ENCODE data around the gene RETREG3.
A peak's percentile ranks its signal among the peaks of the same experiment; 100 is the strongest.

- TF ChIP-seq, protein P1, sequence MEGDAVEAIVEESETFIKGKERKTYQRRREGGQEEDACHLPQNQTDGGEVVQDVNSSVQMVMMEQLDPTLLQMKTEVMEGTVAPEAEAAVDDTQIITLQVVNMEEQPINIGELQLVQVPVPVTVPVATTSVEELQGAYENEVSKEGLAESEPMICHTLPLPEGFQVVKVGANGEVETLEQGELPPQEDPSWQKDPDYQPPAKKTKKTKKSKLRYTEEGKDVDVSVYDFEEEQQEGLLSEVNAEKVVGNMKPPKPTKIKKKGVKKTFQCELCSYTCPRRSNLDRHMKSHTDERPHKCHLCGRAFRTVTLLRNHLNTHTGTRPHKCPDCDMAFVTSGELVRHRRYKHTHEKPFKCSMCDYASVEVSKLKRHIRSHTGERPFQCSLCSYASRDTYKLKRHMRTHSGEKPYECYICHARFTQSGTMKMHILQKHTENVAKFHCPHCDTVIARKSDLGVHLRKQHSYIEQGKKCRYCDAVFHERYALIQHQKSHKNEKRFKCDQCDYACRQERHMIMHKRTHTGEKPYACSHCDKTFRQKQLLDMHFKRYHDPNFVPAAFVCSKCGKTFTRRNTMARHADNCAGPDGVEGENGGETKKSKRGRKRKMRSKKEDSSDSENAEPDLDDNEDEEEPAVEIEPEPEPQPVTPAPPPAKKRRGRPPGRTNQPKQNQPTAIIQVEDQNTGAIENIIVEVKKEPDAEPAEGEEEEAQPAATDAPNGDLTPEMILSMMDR (IDR thresholded peaks at IDR 0.05; ENCODE audit: insufficient read depth, low read length, poor library complexity, severe bottlenecking): peak; percentile 66
- no peak for TF ChIP-seq EZH2phosphoT487 (conservative IDR thresholded peaks at IDR 0.05; ENCODE audit: low read length)
Observed at GRCh38 chr17:42548070-42548837, 60.9 kb downstream of the RETREG3 start.

Data from SU-DHL-6 (cell line).